Effector memory CD8-positive, alpha-beta T cell (primary cell): ENCODE measurements around the gene RAPGEF6.
"Not testable (repeated sequence)": the region's sequence is repeated elsewhere in the genome, so short reads cannot be mapped to it uniquely, and the experiment has no call there.

Experiments used
- ATAC-seq: fragments of 150-1000 bp; cut with Tn5 transposase; replicated peaks from 2 replicates; pipeline ENCODE4 v1.10.0; 2021; ENCODE audit warnings: mild to moderate bottlenecking, moderate library complexity
- DNase-seq, 3 experiments: peaks; one replicate each; pipeline ENCODE4 v3.0.0; 2021
- H3K27ac Mint-ChIP-seq, 2 donors: one replicate each; pipeline ENCODE4 v1.8.0; 2022; ENCODE audit warnings: mild to moderate bottlenecking in 2 of 2, mixed read lengths in 2 of 2, moderate library complexity in 2 of 2
- H3K27me3 Mint-ChIP-seq, 2 donors: one replicate each; pipeline ENCODE4 v1.8.0; 2022; ENCODE audit warnings: mixed read lengths in 2 of 2
- H3K36me3 Mint-ChIP-seq: one replicate; pipeline ENCODE4 v1.8.0; 2022; ENCODE audit warnings: mild to moderate bottlenecking, moderate library complexity, mixed read lengths; ENCODE audit not compliant: insufficient read depth
- H3K4me1 Mint-ChIP-seq, 2 donors: one replicate each; pipeline ENCODE4 v1.8.0; 2022; ENCODE audit warnings: low read depth in 2 of 2, mixed read lengths in 2 of 2
- H3K4me3 Mint-ChIP-seq, 2 donors: one replicate each; pipeline ENCODE4 v1.8.0; 2022; ENCODE audit warnings: mild to moderate bottlenecking in 2 of 2, mixed read lengths in 2 of 2, moderate library complexity in 2 of 2
- H3K9me3 Mint-ChIP-seq, 2 donors: one replicate each; pipeline ENCODE4 v1.8.0; 2022; ENCODE audit warnings: mixed read lengths in 2 of 2
- total RNA-seq, 9 experiments: gene quantifications; one replicate each; lab custom pipeline; 2026; lab: John Stamatoyannopoulos, UW

RAPGEF6 gene
- 16.1 to 43.6 (median 28.6) reads per million in 9 experiments for total RNA-seq

DNA sequence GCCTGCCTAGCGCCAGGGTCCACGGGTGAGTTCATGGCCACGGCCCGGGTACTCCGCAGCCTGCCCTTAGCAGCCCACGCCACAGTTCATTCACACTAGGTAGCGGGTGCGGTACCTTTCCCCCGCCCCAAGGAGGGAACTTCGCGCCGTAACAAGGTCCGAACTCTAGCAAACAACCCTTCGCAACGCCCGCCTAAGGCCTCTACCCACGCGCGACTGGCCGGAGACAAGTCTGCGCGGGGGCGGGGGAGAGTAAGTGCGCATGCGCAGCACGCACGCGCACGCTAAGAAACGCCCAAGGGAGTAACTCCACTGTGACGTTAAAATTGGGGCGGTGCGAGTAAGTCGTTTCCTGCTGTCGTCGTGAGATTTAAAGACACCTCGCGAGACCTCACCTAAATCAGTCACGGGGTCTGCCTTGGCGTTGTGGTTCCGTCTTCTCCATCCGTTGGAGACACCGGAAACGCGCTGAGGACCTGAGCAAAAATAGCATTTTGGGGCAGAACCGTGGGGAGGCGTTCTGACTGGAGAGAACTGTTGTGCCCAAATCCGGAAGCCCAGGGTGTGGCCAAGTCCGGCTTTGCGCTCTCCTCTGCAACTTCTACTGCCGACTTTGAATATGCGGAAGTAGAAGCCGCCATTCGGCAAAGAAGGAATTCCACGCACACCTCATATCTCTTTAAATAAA, at the start of gene RAPGEF6:
TSS of gene RAPGEF6 (minus strand) at position 234 of the 688 bp plus-strand sequence. CDS start at position 35, 199 bp downstream.
- peak within 1 kb of the TSS in 1 of 2 donors; percentile 91 for H3K4me3 Mint-ChIP-seq
- ATAC-seq = peak; percentile 84
- H3K27ac Mint-ChIP-seq = peak within 1 kb of the TSS; percentile 97 to 99
- peaks cover 8 to 18% of the 10 kb centered on the region in 2 donors for H3K4me1 Mint-ChIP-seq
- H3K36me3 Mint-ChIP-seq = peaks cover 20% of the 10 kb centered on the region
- peak; percentile 94 to 96 (median 96) for DNase-seq
- H3K27me3 Mint-ChIP-seq = no peaks in the 10 kb centered on the region
- no peaks in the 10 kb centered on the region for H3K9me3 Mint-ChIP-seq

- H3K4me1 Mint-ChIP-seq = no peaks in the 10 kb centered on the region
- ATAC-seq = no peak
- no peak for DNase-seq
- H3K9me3 Mint-ChIP-seq = no peaks in the 10 kb centered on the region
- H3K27me3 Mint-ChIP-seq = no peaks in the 10 kb centered on the region
- peaks cover 11% of the 10 kb centered on the region for H3K36me3 Mint-ChIP-seq
- H3K27ac Mint-ChIP-seq = no peak overlapping the region
- H3K4me3 Mint-ChIP-seq = no peak overlapping the region
These were observed 49.6 kb upstream of the RAPGEF6 start for GRCh38 chr5:131684595-131684994.

DNA sequence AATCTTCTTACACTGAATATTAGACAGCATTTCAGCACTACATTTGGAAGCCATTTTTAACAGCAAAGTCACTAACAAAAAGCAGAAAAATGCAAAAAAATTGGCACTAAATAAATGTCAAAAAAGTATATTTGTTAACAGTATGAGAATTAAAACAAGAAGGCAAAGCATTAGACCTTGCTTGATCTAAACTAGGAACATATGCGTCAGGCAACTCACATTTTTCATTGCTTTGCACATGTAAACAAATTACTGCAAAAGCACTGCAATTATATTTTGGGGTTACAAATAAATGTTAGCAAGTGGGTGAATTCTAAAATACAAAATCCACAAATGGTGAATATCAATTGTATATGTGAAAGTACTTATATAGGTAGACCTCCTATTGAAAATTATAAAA, 49.0 kb upstream of the RAPGEF6 start:
- DNase-seq (no peak), ATAC-seq (no peak)
- H3K4me3 Mint-ChIP-seq = no peak overlapping the region
- no peak overlapping the region for H3K27ac Mint-ChIP-seq
- H3K36me3 Mint-ChIP-seq = peaks cover 11% of the 10 kb centered on the region
- no peaks in the 10 kb centered on the region for H3K27me3 Mint-ChIP-seq
- H3K4me1 Mint-ChIP-seq = no peaks in the 10 kb centered on the region
- H3K9me3 Mint-ChIP-seq = no peaks in the 10 kb centered on the region

- peaks cover 13% of the 10 kb centered on the region for H3K36me3 Mint-ChIP-seq
- ATAC-seq = no peak
- no peak overlapping the region for H3K4me3 Mint-ChIP-seq
- H3K27ac Mint-ChIP-seq = no peak overlapping the region
- no peaks in the 10 kb centered on the region for H3K4me1 Mint-ChIP-seq
- H3K27me3 Mint-ChIP-seq = no peaks in the 10 kb centered on the region
- DNase-seq = no peak
- H3K9me3 Mint-ChIP-seq = no peaks in the 10 kb centered on the region
These were observed 47.8 kb upstream of the RAPGEF6 start for GRCh38 chr5:131682826-131683225.

DNA sequence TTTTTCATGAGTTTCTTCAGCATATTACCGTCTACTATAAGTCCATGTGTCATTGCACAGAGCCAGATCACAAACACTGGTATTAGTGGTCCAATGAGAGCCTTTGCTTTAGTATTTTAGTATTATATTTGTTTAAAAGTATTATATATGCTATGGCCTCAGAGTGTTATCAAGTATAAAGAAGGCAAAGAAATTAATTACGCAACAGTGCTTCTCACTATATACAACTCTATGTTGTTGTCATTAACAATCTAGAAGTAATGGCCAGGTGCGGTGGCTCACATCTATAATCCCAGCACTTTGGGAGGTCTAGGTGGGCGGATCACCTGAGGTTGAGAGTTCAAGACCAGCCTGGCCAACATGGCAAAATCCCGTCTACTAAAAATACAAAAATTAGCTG, 47.1 kb upstream of the RAPGEF6 start:
- H3K27me3 Mint-ChIP-seq = no peaks in the 10 kb centered on the region
- no peaks in the 10 kb centered on the region for H3K9me3 Mint-ChIP-seq
- H3K4me3 Mint-ChIP-seq = no peak overlapping the region
- no peaks in the 10 kb centered on the region for H3K4me1 Mint-ChIP-seq
- peaks cover 17% of the 10 kb centered on the region for H3K36me3 Mint-ChIP-seq
- DNase-seq (no peak), ATAC-seq (no peak)
- no peak overlapping the region for H3K27ac Mint-ChIP-seq

GRCh38 chr5:131679911-131680310, 44.9 kb upstream of the RAPGEF6 start:
- H3K4me3 Mint-ChIP-seq = no peak overlapping the region
- H3K36me3 Mint-ChIP-seq = peaks cover 21% of the 10 kb centered on the region
- H3K4me1 Mint-ChIP-seq = no peaks in the 10 kb centered on the region
- H3K27ac Mint-ChIP-seq = peak overlapping the region; percentile 6 to 20
- no peaks in the 10 kb centered on the region for H3K9me3 Mint-ChIP-seq
- no peaks in the 10 kb centered on the region for H3K27me3 Mint-ChIP-seq
- DNase-seq = no peak
- no peak for ATAC-seq

GRCh38 chr5:131678273-131678672, 43.2 kb upstream of the RAPGEF6 start:
- not testable (repeated sequence) for H3K4me1 Mint-ChIP-seq, H3K27me3 Mint-ChIP-seq, H3K4me3 Mint-ChIP-seq, H3K27ac Mint-ChIP-seq, DNase-seq, H3K9me3 Mint-ChIP-seq, ATAC-seq
- peaks cover 21% of the 10 kb centered on the region for H3K36me3 Mint-ChIP-seq

- no peak for ATAC-seq
These were observed 42.1 kb upstream of the RAPGEF6 start for GRCh38 chr5:131677115-131677514.

DNA sequence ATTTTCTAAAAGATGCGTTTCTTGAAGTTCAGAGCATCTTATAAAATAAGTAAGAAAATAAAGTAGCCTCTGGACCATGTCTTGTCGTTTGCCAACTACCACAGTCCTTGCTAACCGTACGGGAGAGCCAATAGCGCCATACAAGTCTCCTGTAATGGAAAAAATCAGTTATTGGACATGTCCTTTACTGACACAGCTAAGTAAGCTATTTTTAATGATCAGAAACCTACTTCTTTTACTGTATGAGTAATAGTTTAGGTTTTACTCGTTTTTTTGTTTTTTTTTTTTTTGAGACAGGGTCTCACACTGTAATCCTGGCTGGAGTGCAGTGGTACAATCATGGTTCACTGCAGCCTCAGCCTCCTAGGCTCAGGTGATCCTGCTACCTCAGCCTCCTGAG, 37.7 kb upstream of the RAPGEF6 start:
- DNase-seq (no peak), ATAC-seq (no peak)
- Mint-ChIP-seq H3K27me3 (no peaks in the 10 kb centered on the region), H3K9me3 (no peaks in the 10 kb centered on the region), H3K4me3 (no peak overlapping the region), H3K36me3 (peaks cover 19% of the 10 kb centered on the region), H3K4me1 (peaks cover 0 to 2% of the 10 kb centered on the region in 2 donors), H3K27ac (no peak overlapping the region)

More at GRCh38 chr5:131677115-131677514, 42.1 kb upstream of the RAPGEF6 start:
- Mint-ChIP-seq H3K27ac (peak overlapping the region in 1 of 2 donors; percentile 59), H3K4me1 (peaks cover 0 to 2% of the 10 kb centered on the region in 2 donors), H3K9me3 (no peaks in the 10 kb centered on the region), H3K4me3 (no peak overlapping the region), H3K27me3 (no peaks in the 10 kb centered on the region), H3K36me3 (peaks cover 26% of the 10 kb centered on the region)
- DNase-seq = no peak

DNA sequence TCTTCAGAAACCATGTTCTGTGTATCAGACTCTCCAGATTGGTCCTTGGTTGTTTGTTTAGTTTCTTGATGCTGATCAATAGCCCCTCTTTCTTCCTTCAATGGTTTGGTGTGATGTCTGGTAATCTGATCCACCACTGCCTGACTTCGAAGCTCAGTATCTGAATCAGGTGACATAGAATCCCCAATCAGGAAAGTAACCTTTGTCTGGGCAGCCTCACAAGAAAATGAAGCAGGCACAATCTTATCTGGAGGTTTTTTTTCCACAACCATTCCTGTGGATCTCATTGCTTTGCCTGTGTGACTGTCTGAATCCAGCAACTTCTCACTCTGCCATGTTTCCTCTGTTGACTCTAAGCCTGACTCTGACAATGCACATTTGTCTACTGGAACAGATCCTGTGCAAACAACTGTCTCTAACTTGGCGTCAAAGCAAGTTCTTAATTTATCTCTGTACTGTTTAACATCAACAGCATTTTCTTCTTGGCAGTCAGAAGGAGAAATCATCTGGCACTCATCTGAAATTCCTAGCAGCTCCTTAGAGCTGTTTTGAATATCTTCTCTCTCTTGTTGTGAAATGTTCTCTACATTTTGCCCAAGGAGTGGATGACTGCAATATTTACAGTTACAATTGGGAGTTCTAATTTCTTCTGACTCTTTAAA, 37.1 kb upstream of the RAPGEF6 start:
- Mint-ChIP-seq H3K27me3 (no peaks in the 10 kb centered on the region), H3K4me3 (no peak overlapping the region), H3K4me1 (peaks cover 0 to 2% of the 10 kb centered on the region in 2 donors), H3K27ac (no peak overlapping the region), H3K36me3 (peaks cover 17% of the 10 kb centered on the region), H3K9me3 (no peaks in the 10 kb centered on the region)
- ATAC-seq (no peak), DNase-seq (no peak)

GRCh38 chr5:131671409-131671808, 36.4 kb upstream of the RAPGEF6 start:
- no peak for DNase-seq
- Mint-ChIP-seq H3K4me3 (no peak overlapping the region), H3K4me1 (peaks cover 0 to 2% of the 10 kb centered on the region in 2 donors), H3K27ac (peak overlapping the region; percentile 0 to 17), H3K9me3 (no peaks in the 10 kb centered on the region), H3K27me3 (no peaks in the 10 kb centered on the region), H3K36me3 (peaks cover 15% of the 10 kb centered on the region)
- ATAC-seq = no peak

DNA sequence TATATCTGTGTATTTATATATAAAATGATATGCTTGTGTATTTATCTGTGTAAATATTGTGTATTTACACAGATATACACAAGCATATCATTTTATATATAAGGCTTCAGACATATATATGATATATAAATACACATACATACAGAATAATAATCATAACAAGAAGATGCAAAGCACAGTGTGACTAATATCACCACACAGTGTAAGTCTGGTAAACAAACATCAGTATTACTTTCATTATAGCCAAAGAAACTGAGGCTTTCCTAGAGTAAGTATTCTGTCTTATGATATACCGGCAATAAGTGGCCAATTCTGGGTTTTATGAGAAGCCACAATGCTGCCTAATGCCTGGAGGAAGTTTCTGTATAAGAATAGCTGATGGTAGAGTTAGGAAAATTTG, 29.9 kb upstream of the RAPGEF6 start:
- Mint-ChIP-seq H3K4me3 (no peak overlapping the region), H3K27me3 (no peaks in the 10 kb centered on the region), H3K27ac (no peak overlapping the region), H3K9me3 (peaks cover 0 to 2% of the 10 kb centered on the region in 2 donors), H3K36me3 (peaks cover 29% of the 10 kb centered on the region), H3K4me1 (no peaks in the 10 kb centered on the region)
- ATAC-seq (no peak), DNase-seq (no peak)

DNA sequence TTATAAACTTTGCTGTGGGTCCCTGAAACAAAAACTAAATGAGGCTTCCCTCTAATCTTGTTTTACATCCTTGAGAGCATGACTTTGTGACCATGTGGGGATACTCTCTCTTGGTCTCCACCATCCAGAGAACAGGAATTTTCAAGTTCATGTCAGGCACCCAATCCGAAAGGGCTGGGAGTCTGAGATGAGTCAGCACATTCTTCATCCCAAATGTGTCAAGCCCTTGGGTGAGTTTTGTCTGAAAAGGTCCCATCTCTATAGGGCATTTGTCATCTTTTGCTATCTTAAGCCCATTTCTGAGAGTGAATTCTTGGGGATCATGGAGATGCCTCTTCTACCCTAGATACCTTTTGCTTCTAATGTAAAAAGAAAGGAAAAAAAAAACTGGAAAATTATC, 26.9 kb upstream of the RAPGEF6 start:
- ATAC-seq (no peak), DNase-seq (no peak)
- Mint-ChIP-seq H3K27ac (no peak overlapping the region), H3K27me3 (no peaks in the 10 kb centered on the region), H3K4me3 (no peak overlapping the region), H3K4me1 (peaks cover 0 to 3% of the 10 kb centered on the region in 2 donors), H3K36me3 (peaks cover 35% of the 10 kb centered on the region), H3K9me3 (peaks cover 2 to 9% of the 10 kb centered on the region in 2 donors)

DNA sequence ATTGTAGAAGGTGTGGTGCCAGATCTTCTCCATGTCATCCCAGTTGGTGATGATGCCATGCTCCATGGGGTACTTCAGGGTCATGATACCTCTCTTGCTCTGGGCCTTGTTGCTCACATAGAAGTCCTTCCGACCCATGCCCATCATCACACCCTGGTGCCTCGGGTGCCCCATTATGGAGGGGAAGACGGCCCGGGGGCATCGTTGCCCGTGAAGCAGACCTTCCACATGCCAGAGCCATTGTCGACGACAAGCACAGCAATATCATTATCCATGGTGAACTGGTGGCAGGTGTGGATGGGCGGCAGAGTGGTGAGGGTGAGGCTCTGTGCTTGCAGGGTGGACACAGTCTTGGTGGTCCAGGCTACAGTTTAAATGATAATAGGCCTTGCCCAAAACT, 24.8 kb upstream of the RAPGEF6 start:
- no peak for DNase-seq
- Mint-ChIP-seq H3K9me3 (peaks cover 2 to 9% of the 10 kb centered on the region in 2 donors), H3K4me3 (no peak overlapping the region), H3K36me3 (peaks cover 26% of the 10 kb centered on the region), H3K27ac (no peak overlapping the region), H3K27me3 (no peaks in the 10 kb centered on the region), H3K4me1 (peaks cover 4 to 8% of the 10 kb centered on the region in 2 donors)
- no peak for ATAC-seq
